H9 (cell line): ENCODE data around the gene RAMP3. TPM values are rescaled to one million over a fixed set of nuclear protein-coding genes. Genes with fewer than 3 reads are reported as not detected.

Experiments used
- DNase-seq: peaks from one replicate; pipeline ENCODE4 v3.0.0-alpha.2; 2017
- H2AFZ ChIP-seq: one replicate; pipeline ENCODE4 v1.6.1; 2013; ENCODE audit warnings: mild to moderate bottlenecking, low read length, control low read depth, moderate library complexity
- H2AK5ac ChIP-seq: 2 replicates; pipeline ENCODE4 v1.6.1; 2013; ENCODE audit warnings: low read length, control low read depth, mixed read lengths; ENCODE audit not compliant: insufficient read length
- H2BK120ac ChIP-seq: one replicate; pipeline ENCODE4 v1.6.1; 2013; ENCODE audit warnings: low read depth, mild to moderate bottlenecking, low read length, control low read depth, inconsistent platforms; ENCODE audit not compliant: poor library complexity, severe bottlenecking
- H2BK12ac ChIP-seq: 2 replicates; pipeline ENCODE4 v1.6.1; 2013; ENCODE audit warnings: low read length, control low read depth, mixed read lengths, low read depth; ENCODE audit not compliant: insufficient read length
- H2BK15ac ChIP-seq: 2 replicates; pipeline ENCODE4 v1.6.1; 2013; ENCODE audit warnings: low read depth, low read length, control low read depth
- H2BK20ac ChIP-seq: one replicate; pipeline ENCODE4 v1.6.1; 2013; ENCODE audit warnings: low read depth, mild to moderate bottlenecking, low read length, control low read depth, inconsistent platforms; ENCODE audit not compliant: poor library complexity, severe bottlenecking
- H2BK5ac ChIP-seq: 2 replicates; pipeline ENCODE4 v1.6.1; 2013; ENCODE audit warnings: low read length, control low read depth, mixed read lengths; ENCODE audit not compliant: insufficient read length
- H3K14ac ChIP-seq: 2 replicates; pipeline ENCODE4 v1.6.1; 2013; ENCODE audit warnings: low read length, control low read depth; ENCODE audit not compliant: insufficient read depth
- H3K18ac ChIP-seq: 2 replicates; pipeline ENCODE4 v1.6.1; 2013; ENCODE audit warnings: low read depth, mild to moderate bottlenecking, mixed read lengths, low read length, control low read depth; ENCODE audit not compliant: insufficient read length
- H3K23ac ChIP-seq: 2 replicates; pipeline ENCODE4 v1.6.1; 2013; ENCODE audit warnings: low read length, control low read depth, mixed read lengths, low read depth; ENCODE audit not compliant: insufficient read length
- H3K23me2 ChIP-seq: 2 replicates; pipeline ENCODE4 v1.6.1; 2013; ENCODE audit warnings: low read depth, mild to moderate bottlenecking, mixed read lengths, low read length, control low read depth; ENCODE audit not compliant: insufficient read length, poor library complexity, severe bottlenecking
- H3K27ac ChIP-seq: 2 replicates; pipeline ENCODE4 v1.5.1; 2013; ENCODE audit warnings: low read length, control low read depth, mixed read lengths, low read depth; ENCODE audit not compliant: insufficient read length
- H3K27me3 ChIP-seq: 2 replicates; pipeline ENCODE4 v1.6.1; 2013; ENCODE audit warnings: low read length, control low read depth, inconsistent platforms; ENCODE audit not compliant: insufficient read depth
- H3K4ac ChIP-seq: 2 replicates; pipeline ENCODE4 v1.6.1; 2013; ENCODE audit warnings: low read depth, mild to moderate bottlenecking, control low read depth, inconsistent platforms, low read length, moderate library complexity
- H3K4me1 ChIP-seq: 2 replicates; pipeline ENCODE4 v1.6.1; 2013; ENCODE audit warnings: low read length, control low read depth, inconsistent platforms; ENCODE audit not compliant: insufficient read depth
- H3K4me2 ChIP-seq: 2 replicates; pipeline ENCODE4 v1.6.1; 2013; ENCODE audit warnings: low read length, control low read depth, mixed read lengths; ENCODE audit not compliant: insufficient read length, insufficient read depth
- H3K56ac ChIP-seq: 2 replicates; pipeline ENCODE4 v1.6.1; 2013; ENCODE audit warnings: low read depth, mild to moderate bottlenecking, mixed read lengths, low read length, control low read depth; ENCODE audit not compliant: insufficient read length
- H3K79me1 ChIP-seq: 2 replicates; pipeline ENCODE4 v1.6.1; 2013; ENCODE audit warnings: low read depth, mild to moderate bottlenecking, moderate library complexity, low read length, control low read depth, inconsistent platforms; ENCODE audit not compliant: insufficient read depth, poor library complexity, severe bottlenecking
- H3K79me2 ChIP-seq: 2 replicates; pipeline ENCODE4 v1.6.1; 2013; ENCODE audit warnings: low read length, control low read depth, inconsistent platforms; ENCODE audit not compliant: insufficient read depth
- H3K9ac ChIP-seq: 2 replicates; pipeline ENCODE4 v1.6.1; 2013; ENCODE audit warnings: low read length, control low read depth, mixed read lengths; ENCODE audit not compliant: insufficient read length; ENCODE audit errors: extremely low read depth
- H3K9me3 ChIP-seq: one replicate; pipeline ENCODE4 v1.6.1; 2013; ENCODE audit warnings: low read depth, low read length, inconsistent platforms; ENCODE audit not compliant: control insufficient read depth
- H3T11ph ChIP-seq: one replicate; pipeline ENCODE4 v1.6.1; 2013; ENCODE audit warnings: mild to moderate bottlenecking, low read length, control low read depth, inconsistent platforms
- H4K20me1 ChIP-seq: one replicate; pipeline ENCODE4 v1.6.1; 2013; ENCODE audit not compliant: control insufficient read depth, insufficient read length, insufficient read depth
- H4K5ac ChIP-seq: 2 replicates; pipeline ENCODE4 v1.6.1; 2013; ENCODE audit warnings: low read depth, mild to moderate bottlenecking, mixed read lengths, low read length, control low read depth; ENCODE audit not compliant: insufficient read length
- H4K8ac ChIP-seq: replicated peaks from 2 replicates; pipeline ENCODE4 v1.6.1; 2013; ENCODE audit warnings: low read length, control low read depth, mixed read lengths, low read depth; ENCODE audit not compliant: insufficient read length
- H4K91ac ChIP-seq: 2 replicates; pipeline ENCODE4 v1.6.1; 2013; ENCODE audit warnings: low read depth, mild to moderate bottlenecking, moderate library complexity, mixed read lengths, low read length, control low read depth; ENCODE audit not compliant: insufficient read length
- H3K27ac Mint-ChIP-seq, 3 experiments: 2 replicates in 2 of 3; 3 replicates in 1 of 3; pipeline ENCODE4 v1.8.0; 2020 to 2021; ENCODE audit warnings: mixed read lengths in 3 of 3, mild to moderate bottlenecking in 1 of 3, moderate library complexity in 1 of 3
- H3K27me3 Mint-ChIP-seq: 2 replicates; pipeline ENCODE4 v1.8.0; 2021; ENCODE audit warnings: low read depth, mild to moderate bottlenecking, moderate library complexity, mixed read lengths
- H3K36me3 Mint-ChIP-seq, 3 experiments: 2 replicates in 2 of 3; 3 replicates in 1 of 3; pipeline ENCODE4 v1.8.0; 2020 to 2021; ENCODE audit warnings: low read depth in 3 of 3, mixed read lengths in 3 of 3; ENCODE audit not compliant: insufficient read depth in 1 of 3
- H3K4me1 Mint-ChIP-seq, 2 experiments: 2 replicates each; pipeline ENCODE4 v1.8.0; 2020; ENCODE audit warnings: mixed read lengths in 2 of 2
- H3K4me3 Mint-ChIP-seq, 2 experiments: 2 replicates in 1 of 2; 3 replicates in 1 of 2; pipeline ENCODE4 v1.8.0; 2020 to 2021; ENCODE audit warnings: mild to moderate bottlenecking in 2 of 2, mixed read lengths in 2 of 2, moderate library complexity in 1 of 2
- H3K9me3 Mint-ChIP-seq, 2 experiments: 2 replicates in 1 of 2; 3 replicates in 1 of 2; pipeline ENCODE4 v1.8.0; 2020; ENCODE audit warnings: mild to moderate bottlenecking in 2 of 2, mixed read lengths in 2 of 2, moderate library complexity in 1 of 2
- WGBS: extraction: QIAGEN DNeasy Blood & Tissue Kit; methylation state at CpG from one replicate; pipeline ENCODE4 v1.1.7; 2013; ENCODE audit warnings: missing lambda C conversion rate, low lambda C conversion rate, mixed read lengths; ENCODE audit not compliant: insufficient read length; ENCODE audit errors: extremely low coverage; 5-methylcytosine and 5-hydroxymethylcytosine counted together
- total RNA-seq: library from RNA; stranded (reverse); gene quantifications from 2 replicates; pipeline ENCODE4 v1.2.1, GENCODE V29; 2021
- TF ChIP-seq, protein P1 (sequence below): fragments of 200-600 bp; sonication (generic); conservative IDR thresholded peaks from 3 replicates; pipeline ENCODE4 v1.8.0; 2021; ENCODE audit warnings: antibody characterized with exemption, mild to moderate bottlenecking

The RAMP3 gene
- total RNA-seq, 1 experiment from 2014 or later, result 0.63 TPM

DNA sequence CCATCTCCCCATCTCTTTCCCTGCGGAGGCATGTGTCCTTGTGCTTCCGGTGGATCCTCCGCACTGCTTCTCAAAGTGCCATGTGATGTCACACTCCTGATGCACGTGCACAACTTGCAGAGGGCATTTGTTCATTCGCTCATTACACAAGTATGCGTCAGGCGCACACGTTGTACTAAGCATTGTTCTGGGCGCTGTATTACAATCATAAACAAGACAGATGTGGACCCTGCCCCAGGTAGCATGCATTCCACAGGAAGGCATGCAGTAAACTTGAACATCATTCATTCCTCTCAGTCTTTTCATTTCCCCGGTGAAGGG, 9.0 kb upstream of the RAMP3 start:
- H4K8ac ChIP-seq, result no peak overlapping the region
- H3K79me1 ChIP-seq, result no peaks in the 10 kb centered on the region
- no peak overlapping the region for H3T11ph ChIP-seq
- TF ChIP-seq, protein P1, sequence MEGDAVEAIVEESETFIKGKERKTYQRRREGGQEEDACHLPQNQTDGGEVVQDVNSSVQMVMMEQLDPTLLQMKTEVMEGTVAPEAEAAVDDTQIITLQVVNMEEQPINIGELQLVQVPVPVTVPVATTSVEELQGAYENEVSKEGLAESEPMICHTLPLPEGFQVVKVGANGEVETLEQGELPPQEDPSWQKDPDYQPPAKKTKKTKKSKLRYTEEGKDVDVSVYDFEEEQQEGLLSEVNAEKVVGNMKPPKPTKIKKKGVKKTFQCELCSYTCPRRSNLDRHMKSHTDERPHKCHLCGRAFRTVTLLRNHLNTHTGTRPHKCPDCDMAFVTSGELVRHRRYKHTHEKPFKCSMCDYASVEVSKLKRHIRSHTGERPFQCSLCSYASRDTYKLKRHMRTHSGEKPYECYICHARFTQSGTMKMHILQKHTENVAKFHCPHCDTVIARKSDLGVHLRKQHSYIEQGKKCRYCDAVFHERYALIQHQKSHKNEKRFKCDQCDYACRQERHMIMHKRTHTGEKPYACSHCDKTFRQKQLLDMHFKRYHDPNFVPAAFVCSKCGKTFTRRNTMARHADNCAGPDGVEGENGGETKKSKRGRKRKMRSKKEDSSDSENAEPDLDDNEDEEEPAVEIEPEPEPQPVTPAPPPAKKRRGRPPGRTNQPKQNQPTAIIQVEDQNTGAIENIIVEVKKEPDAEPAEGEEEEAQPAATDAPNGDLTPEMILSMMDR, result no peak
- no peak overlapping the region for H3K9ac ChIP-seq
- peaks cover 0 to 5% of the 10 kb centered on the region in 2 experiments; a peak in 2 of 4 replicates for H3K4me1 Mint-ChIP-seq
- H3K27ac ChIP-seq, result no peak overlapping the region
- H3K27me3 Mint-ChIP-seq, result peaks cover 12% of the 10 kb centered on the region
- H2BK15ac ChIP-seq, result no peak overlapping the region
- no peaks in the 10 kb centered on the region for H3K9me3 Mint-ChIP-seq
- H2BK5ac ChIP-seq, result no peak overlapping the region
- no peak overlapping the region for H2BK120ac ChIP-seq
- no peak overlapping the region for H2AK5ac ChIP-seq
- H3K23ac ChIP-seq, result no peak overlapping the region
- H3K56ac ChIP-seq, result no peak overlapping the region
- no peak overlapping the region for H2BK20ac ChIP-seq
- no peak for DNase-seq
- H2AFZ ChIP-seq, result no peak overlapping the region
- no peak overlapping the region for H4K91ac ChIP-seq
- no peaks in the 10 kb centered on the region for H4K20me1 ChIP-seq
- peaks cover 2% of the 10 kb centered on the region; the same call in 1 of the 2 replicates for H3K4me1 ChIP-seq
- no peak overlapping the region for H4K5ac ChIP-seq
- H3K36me3 Mint-ChIP-seq, result no peaks in the 10 kb centered on the region
- no peaks in the 10 kb centered on the region for H3K79me2 ChIP-seq
- H3K27ac Mint-ChIP-seq, result no peak overlapping the region
- no peak overlapping the region for H3K4ac ChIP-seq
- no peak overlapping the region for H3K14ac ChIP-seq
- no peak overlapping the region for H3K4me3 Mint-ChIP-seq
- H3K9me3 ChIP-seq, result no peaks in the 10 kb centered on the region
- H3K27me3 ChIP-seq, result no peaks in the 10 kb centered on the region
- H2BK12ac ChIP-seq, result no peak overlapping the region
- no CpG with 5 or more reads among the region's 10 CpGs for WGBS
- H3K18ac ChIP-seq, result no peak overlapping the region
- H3K23me2 ChIP-seq, result no peaks in the 10 kb centered on the region
- no peak overlapping the region for H3K4me2 ChIP-seq
